Measurements from ENCODE around the gene EMC10. TPM values are rescaled to one million over a fixed set of nuclear protein-coding genes. Genes with fewer than 3 reads are reported as not detected.

The EMC10 gene
- total RNA-seq, 1 experiment from 2014 or later = 109 TPM

GRCh38 chr19:50517704-50518075, 41.4 kb downstream of the EMC10 start:
- Histone ChIP-seq H3K27ac (ENCODE audit: insufficient read length, low read depth, low read length) (no peak overlapping the region), H3K4me1 (ENCODE audit: insufficient read depth, low read length) (no peaks in the 10 kb centered on the region), H2BK5ac (ENCODE audit: insufficient read length, low read length) (no peak overlapping the region), H3K14ac (ENCODE audit: insufficient read depth, low read length) (no peak overlapping the region), H3K9ac (ENCODE audit: extremely low read depth, insufficient read length, low read length) (no peak overlapping the region), H3K23ac (ENCODE audit: insufficient read length, low read depth, low read length) (no peak overlapping the region), H4K91ac (ENCODE audit: insufficient read length, low read depth, low read length) (no peak overlapping the region), H3K56ac (ENCODE audit: insufficient read length, low read depth, low read length) (no peak overlapping the region), H4K5ac (ENCODE audit: insufficient read length, low read depth, low read length) (no peak overlapping the region), H2BK12ac (ENCODE audit: insufficient read length, low read depth, low read length) (no peak overlapping the region), H3T11ph (ENCODE audit: low read length) (no peak overlapping the region), H3K4me2 (ENCODE audit: insufficient read depth, insufficient read length, low read length) (no peak overlapping the region), H3K18ac (ENCODE audit: insufficient read length, low read depth, low read length) (no peak overlapping the region), H2BK20ac (ENCODE audit: low read depth, low read length, poor library complexity, severe bottlenecking) (no peak overlapping the region), H2BK15ac (ENCODE audit: low read depth, low read length) (no peak overlapping the region), H2BK120ac (ENCODE audit: low read depth, low read length, poor library complexity, severe bottlenecking) (no peak overlapping the region), H4K8ac (replicated peaks; ENCODE audit: insufficient read length, low read depth, low read length) (no peak overlapping the region), H3K27me3 (ENCODE audit: insufficient read depth, low read length) (0 out of 2 replicates have a peak, but pooled peaks cover 3% of the 10 kb centered on the region), H3K4ac (ENCODE audit: low read depth, low read length) (no peak overlapping the region), H2AFZ (ENCODE audit: low read length) (no peak overlapping the region), H3K9me3 (ENCODE audit: control insufficient read depth, low read depth, low read length) (no peaks in the 10 kb centered on the region), H3K79me1 (ENCODE audit: insufficient read depth, low read depth, low read length, poor library complexity, severe bottlenecking) (no peaks in the 10 kb centered on the region), H2AK5ac (ENCODE audit: insufficient read length, low read length) (no peak overlapping the region), H4K20me1 (ENCODE audit: control insufficient read depth, insufficient read depth, insufficient read length) (no peaks in the 10 kb centered on the region), H3K79me2 (ENCODE audit: insufficient read depth, low read length) (no peaks in the 10 kb centered on the region), H3K23me2 (ENCODE audit: insufficient read length, low read depth, low read length, poor library complexity, severe bottlenecking) (no peaks in the 10 kb centered on the region)
- WGBS (ENCODE audit: extremely low coverage, insufficient read length, low lambda C conversion rate) = no CpG with 5 or more reads among the region's 37 CpGs
- no peak for TF ChIP-seq CTCF (conservative IDR thresholded peaks at IDR 0.05)
- no peaks in the 10 kb centered on the region for H3K9me3 Mint-ChIP-seq
- peaks cover 0 to 15% of the 10 kb centered on the region in 2 experiments; a peak in 2 of 4 replicates for H3K4me1 Mint-ChIP-seq
- peaks cover 52% of the 10 kb centered on the region for H3K27me3 Mint-ChIP-seq (ENCODE audit: low read depth)
- H3K4me3 Mint-ChIP-seq = no peak overlapping the region
- DNase-seq = no peak
- no peak overlapping the region for H3K27ac Mint-ChIP-seq
- H3K36me3 Mint-ChIP-seq (ENCODE audit: insufficient read depth in 1 of 3, low read depth in 3 of 3) = peaks cover 5 to 7% (median 5%) of the 10 kb centered on the region in 3 experiments; a peak in 4 of 7 replicates
